ENCODE results near the gene PPP1R9A.

Gene PPP1R9A

GRCh38 chr7:95198863-95199262, 291.5 kb downstream of the PPP1R9A start:
- no peak for DNase-seq (ENCODE audit: low read depth)
- no peak for TF ChIP-seq CTCF (conservative IDR thresholded peaks at IDR 0.05; ENCODE audit: control insufficient read depth, insufficient read depth, low read depth, low read length)
- H3K4me3 ChIP-seq (ENCODE audit: control insufficient read depth, low read depth, low read length): no peak overlapping the region

GRCh38 chr7:95199779-95200558, 292.6 kb downstream of the PPP1R9A start:
- TF ChIP-seq CTCF (conservative IDR thresholded peaks at IDR 0.05; ENCODE audit: control insufficient read depth, insufficient read depth, low read depth, low read length): peak; percentile 75
- H3K4me3 ChIP-seq (ENCODE audit: control insufficient read depth, low read depth, low read length): no peak overlapping the region
- DNase-seq (ENCODE audit: low read depth): peak; percentile 71

GRCh38 chr7:95200741-95201140, 293.3 kb downstream of the PPP1R9A start:
- TF ChIP-seq CTCF (conservative IDR thresholded peaks at IDR 0.05; ENCODE audit: control insufficient read depth, insufficient read depth, low read depth, low read length): no peak
- no peak overlapping the region for H3K4me3 ChIP-seq (ENCODE audit: control insufficient read depth, low read depth, low read length)
- no peak for DNase-seq (ENCODE audit: low read depth)

- no peak for TF ChIP-seq CTCF (conservative IDR thresholded peaks at IDR 0.05; ENCODE audit: control insufficient read depth, insufficient read depth, low read depth, low read length)
- DNase-seq (ENCODE audit: low read depth): no peak
- no peak overlapping the region for H3K4me3 ChIP-seq (ENCODE audit: control insufficient read depth, low read depth, low read length)
Observed at GRCh38 chr7:95201727-95202126, 294.3 kb downstream of the PPP1R9A start.

GRCh38 chr7:95204618-95205017, 297.2 kb downstream of the PPP1R9A start:
- DNase-seq (ENCODE audit: low read depth): no peak
- no peak for TF ChIP-seq CTCF (conservative IDR thresholded peaks at IDR 0.05; ENCODE audit: control insufficient read depth, insufficient read depth, low read depth, low read length)
- H3K4me3 ChIP-seq (ENCODE audit: control insufficient read depth, low read depth, low read length): no peak overlapping the region

- no peak for TF ChIP-seq CTCF (conservative IDR thresholded peaks at IDR 0.05; ENCODE audit: control insufficient read depth, insufficient read depth, low read depth, low read length)
- peak; percentile 87 for DNase-seq (ENCODE audit: low read depth)
- H3K4me3 ChIP-seq (ENCODE audit: control insufficient read depth, low read depth, low read length): no peak overlapping the region
Observed at GRCh38 chr7:95205665-95206225, 298.4 kb downstream of the PPP1R9A start.
